ENCODE measurements around the gene WDR19. TPM values are rescaled to one million over a fixed set of nuclear protein-coding genes. Genes with fewer than 3 reads are reported as not detected.

WDR19 gene
- polyA plus RNA-seq, 4 donors, result 3.4 to 18.7 (median 9.2) TPM

DNA sequence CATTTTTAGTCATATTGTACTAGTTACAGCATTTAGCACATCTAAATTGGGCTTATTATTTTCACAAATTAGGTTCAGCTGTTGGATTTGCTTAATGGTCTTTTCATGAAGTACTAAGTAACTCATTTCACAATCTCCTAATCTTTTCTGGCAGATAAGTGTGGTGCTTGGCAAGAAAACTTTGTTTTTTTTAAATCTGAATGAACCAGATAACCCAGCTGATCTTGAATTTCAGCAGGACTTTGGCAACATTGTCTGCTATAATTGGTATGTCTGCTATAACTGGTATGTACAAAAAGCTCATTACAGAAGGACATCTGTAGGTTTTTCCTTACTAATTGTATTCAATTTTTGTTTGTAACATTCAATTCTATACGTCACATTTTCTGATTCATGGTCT lies 22.7 kb downstream of the WDR19 start:
- Histone ChIP-seq H3K27me3 (ENCODE audit: control insufficient read depth in 3 of 3, insufficient read depth in 3 of 3, low read length in 3 of 3) (no peaks in the 10 kb centered on the region), H3K4me3 (ENCODE audit: low read depth in 1 of 3, low read length in 3 of 3) (no peak overlapping the region), H3K9me3 (ENCODE audit: control insufficient read depth in 2 of 2, insufficient read depth in 1 of 2, low read depth in 1 of 2, low read length in 1 of 2) (no peaks in the 10 kb centered on the region), H3K4me1 (ENCODE audit: control insufficient read depth in 3 of 3, insufficient read depth in 2 of 3, low read depth in 1 of 3, low read length in 2 of 3) (no peaks in the 10 kb centered on the region), H3K27ac (ENCODE audit: low read depth in 1 of 3, low read length in 2 of 3) (no peak overlapping the region), H3K36me3 (ENCODE audit: control insufficient read depth in 3 of 3, insufficient read depth in 2 of 3, low read depth in 1 of 3, low read length in 3 of 3) (peaks cover 0 to 11% (median 2%) of the 10 kb centered on the region in 3 donors)
- 82 to 95% (median 86%) methylated on average over 1 of the region's 1 CpG for WGBS, 3 donors
- FAIRE-seq, result no peak
- no peak for DNase-seq

DNA sequence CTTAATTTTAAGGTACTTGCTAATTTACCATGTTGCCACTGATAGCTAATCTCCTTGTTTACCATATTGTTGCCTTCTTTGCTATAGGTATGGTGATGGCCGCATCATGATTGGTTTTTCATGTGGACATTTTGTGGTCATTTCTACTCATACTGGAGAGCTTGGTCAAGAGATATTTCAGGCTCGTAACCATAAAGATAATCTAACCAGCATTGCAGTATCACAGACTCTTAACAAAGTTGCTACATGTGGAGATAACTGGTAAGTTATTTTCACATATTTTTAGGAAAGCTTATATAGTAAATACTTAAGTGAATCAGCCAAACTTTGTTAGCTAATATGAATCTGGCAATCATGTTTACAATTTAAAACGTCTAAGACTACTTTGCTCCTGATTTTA lies 23.1 kb downstream of the WDR19 start:
- FAIRE-seq, result no peak
- peaks cover 0 to 8% (median 2%) of the 10 kb centered on the region in 3 donors for H3K36me3 ChIP-seq (ENCODE audit: control insufficient read depth in 3 of 3, insufficient read depth in 2 of 3, low read depth in 1 of 3, low read length in 3 of 3)

DNA sequence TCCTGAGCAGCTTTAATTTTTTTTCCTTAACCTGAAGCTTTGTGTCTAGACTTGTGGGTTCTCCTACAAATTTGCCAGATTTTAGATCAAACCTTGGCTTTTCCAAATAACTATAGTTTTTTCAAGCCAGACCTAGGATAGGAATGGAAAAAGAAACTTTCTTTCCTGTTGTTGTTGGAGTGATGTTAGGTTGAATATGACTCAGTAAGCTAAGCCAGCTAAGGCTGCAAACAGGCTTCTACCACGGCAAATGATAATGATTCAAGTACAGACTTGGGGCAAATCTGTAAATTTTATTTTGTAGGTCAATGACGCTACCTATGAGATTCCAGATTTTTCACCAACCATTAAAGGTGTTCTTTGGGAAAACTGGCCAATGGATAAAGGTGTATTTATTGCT lies 45.6 kb downstream of the WDR19 start:
- Histone ChIP-seq H3K27me3 (ENCODE audit: control insufficient read depth in 3 of 3, insufficient read depth in 3 of 3, low read length in 3 of 3) (no peaks in the 10 kb centered on the region), H3K27ac (ENCODE audit: low read depth in 1 of 3, low read length in 2 of 3) (no peak overlapping the region), H3K4me1 (ENCODE audit: control insufficient read depth in 3 of 3, insufficient read depth in 2 of 3, low read depth in 1 of 3, low read length in 2 of 3) (no peaks in the 10 kb centered on the region), H3K36me3 (ENCODE audit: control insufficient read depth in 3 of 3, insufficient read depth in 2 of 3, low read depth in 1 of 3, low read length in 3 of 3) (peaks cover 0 to 10% (median 0%) of the 10 kb centered on the region in 3 donors), H3K9me3 (ENCODE audit: control insufficient read depth in 2 of 2, insufficient read depth in 1 of 2, low read depth in 1 of 2, low read length in 1 of 2) (no peaks in the 10 kb centered on the region), H3K4me3 (ENCODE audit: low read depth in 1 of 3, low read length in 3 of 3) (no peak overlapping the region)
- no peak for FAIRE-seq
- no peak for DNase-seq
- WGBS, 3 donors, result 86 to 97% (median 93%) methylated on average over 2 of the region's 2 CpGs

More for the DNA sequence above, 23.1 kb downstream of the WDR19 start:
- Histone ChIP-seq H3K4me1 (ENCODE audit: control insufficient read depth in 3 of 3, insufficient read depth in 2 of 3, low read depth in 1 of 3, low read length in 2 of 3) (no peaks in the 10 kb centered on the region), H3K27ac (ENCODE audit: low read depth in 1 of 3, low read length in 2 of 3) (no peak overlapping the region), H3K9me3 (ENCODE audit: control insufficient read depth in 2 of 2, insufficient read depth in 1 of 2, low read depth in 1 of 2, low read length in 1 of 2) (no peaks in the 10 kb centered on the region), H3K4me3 (ENCODE audit: low read depth in 1 of 3, low read length in 3 of 3) (no peak overlapping the region), H3K27me3 (ENCODE audit: control insufficient read depth in 3 of 3, insufficient read depth in 3 of 3, low read length in 3 of 3) (no peaks in the 10 kb centered on the region)
- no peak for DNase-seq
- WGBS, 3 donors, result 88 to 90% (median 88%) methylated on average over 3 of the region's 3 CpGs

DNA sequence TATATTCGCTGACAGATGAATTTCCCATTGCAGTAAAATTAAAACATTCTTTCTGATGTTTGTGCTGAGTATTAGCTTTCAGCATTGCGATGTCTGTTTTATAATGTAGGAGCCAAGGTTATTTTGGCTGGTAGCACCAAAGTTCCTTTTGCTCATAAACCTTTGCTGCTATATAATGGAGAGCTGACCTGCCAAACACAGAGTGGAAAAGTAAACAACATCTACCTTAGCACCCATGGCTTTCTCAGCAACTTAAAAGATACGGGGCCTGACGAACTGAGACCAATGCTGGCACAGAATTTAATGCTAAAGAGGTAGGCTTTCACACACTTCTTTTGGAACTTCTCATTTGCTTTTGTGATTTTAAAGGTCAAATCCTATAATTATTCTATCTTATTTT lies 46.0 kb downstream of the WDR19 start:
- no peak overlapping the region for H3K27ac ChIP-seq (ENCODE audit: low read depth in 1 of 3, low read length in 2 of 3)

DNA sequence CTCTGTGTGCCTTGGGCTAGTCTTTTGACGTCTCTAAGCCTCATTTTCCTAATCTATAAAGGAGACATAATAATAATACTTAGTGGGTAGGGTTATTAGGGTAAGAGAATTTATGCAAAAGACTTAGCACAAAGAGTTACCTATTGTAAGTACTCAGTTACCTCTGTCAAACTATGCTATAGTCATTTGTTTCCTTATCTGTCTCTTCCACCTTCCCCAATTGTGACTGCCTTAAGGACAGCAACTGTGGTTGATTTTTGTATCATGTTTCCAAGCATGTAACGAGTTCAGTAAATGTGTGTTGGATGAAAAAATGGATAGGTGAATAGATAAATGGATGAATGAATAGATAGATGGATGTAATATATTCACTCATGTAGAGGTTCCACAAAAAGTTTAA lies 48.1 kb downstream of the WDR19 start:
- FAIRE-seq (no peak), DNase-seq (no peak)
- 90 to 91% (median 90%) methylated on average over 2 of the region's 2 CpGs for WGBS, 3 donors
- no peaks in the 10 kb centered on the region for H3K9me3 ChIP-seq (ENCODE audit: control insufficient read depth in 2 of 2, insufficient read depth in 1 of 2, low read depth in 1 of 2, low read length in 1 of 2)
- peaks cover 0 to 6% (median 0%) of the 10 kb centered on the region in 3 donors for H3K4me1 ChIP-seq (ENCODE audit: control insufficient read depth in 3 of 3, insufficient read depth in 2 of 3, low read depth in 1 of 3, low read length in 2 of 3)
- H3K4me3 ChIP-seq (ENCODE audit: low read depth in 1 of 3, low read length in 3 of 3), result no peak overlapping the region
- no peak overlapping the region for H3K27ac ChIP-seq (ENCODE audit: low read depth in 1 of 3, low read length in 2 of 3)
- no peaks in the 10 kb centered on the region for H3K27me3 ChIP-seq (ENCODE audit: control insufficient read depth in 3 of 3, insufficient read depth in 3 of 3, low read length in 3 of 3)
- H3K36me3 ChIP-seq (ENCODE audit: control insufficient read depth in 3 of 3, insufficient read depth in 2 of 3, low read depth in 1 of 3, low read length in 3 of 3), result peaks cover 0 to 10% (median 0%) of the 10 kb centered on the region in 3 donors

More for the DNA sequence above, 46.0 kb downstream of the WDR19 start:
- FAIRE-seq (no peak), DNase-seq (no peak)
- Histone ChIP-seq H3K27me3 (ENCODE audit: control insufficient read depth in 3 of 3, insufficient read depth in 3 of 3, low read length in 3 of 3) (no peaks in the 10 kb centered on the region), H3K4me3 (ENCODE audit: low read depth in 1 of 3, low read length in 3 of 3) (no peak overlapping the region), H3K9me3 (ENCODE audit: control insufficient read depth in 2 of 2, insufficient read depth in 1 of 2, low read depth in 1 of 2, low read length in 1 of 2) (no peaks in the 10 kb centered on the region), H3K36me3 (ENCODE audit: control insufficient read depth in 3 of 3, insufficient read depth in 2 of 3, low read depth in 1 of 3, low read length in 3 of 3) (peaks cover 0 to 10% (median 0%) of the 10 kb centered on the region in 3 donors), H3K4me1 (ENCODE audit: control insufficient read depth in 3 of 3, insufficient read depth in 2 of 3, low read depth in 1 of 3, low read length in 2 of 3) (peaks cover 0 to 3% (median 0%) of the 10 kb centered on the region in 3 donors)
- 88 to 95% (median 91%) methylated on average over 4 of the region's 4 CpGs for WGBS, 3 donors

DNA sequence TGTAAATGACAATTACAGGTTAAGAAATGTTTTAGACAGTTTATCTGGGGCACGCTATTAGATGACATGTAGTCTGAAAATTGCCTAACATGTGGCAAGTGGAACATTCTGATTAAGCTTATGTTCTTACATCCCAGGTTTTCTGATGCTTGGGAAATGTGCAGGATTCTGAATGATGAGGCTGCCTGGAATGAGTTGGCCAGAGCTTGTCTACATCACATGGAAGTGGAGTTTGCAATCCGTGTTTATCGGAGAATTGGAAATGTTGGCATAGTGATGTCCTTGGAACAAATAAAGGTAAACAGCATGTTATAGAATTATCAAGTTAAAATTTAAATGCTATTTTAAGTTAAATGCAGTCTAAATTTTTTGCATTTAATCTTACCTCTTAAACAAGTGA lies 49.3 kb downstream of the WDR19 start:
- DNase-seq, result no peak
- no peaks in the 10 kb centered on the region for H3K27me3 ChIP-seq (ENCODE audit: control insufficient read depth in 3 of 3, insufficient read depth in 3 of 3, low read length in 3 of 3)
- H3K36me3 ChIP-seq (ENCODE audit: control insufficient read depth in 3 of 3, insufficient read depth in 2 of 3, low read depth in 1 of 3, low read length in 3 of 3), result peaks cover 0 to 10% (median 0%) of the 10 kb centered on the region in 3 donors
- no peak overlapping the region for H3K4me3 ChIP-seq (ENCODE audit: low read depth in 1 of 3, low read length in 3 of 3)
- FAIRE-seq, result no peak
- WGBS, 3 donors, result 90 to 94% (median 91%) methylated on average over 3 of the region's 3 CpGs
- H3K9me3 ChIP-seq (ENCODE audit: control insufficient read depth in 2 of 2, insufficient read depth in 1 of 2, low read depth in 1 of 2, low read length in 1 of 2), result no peaks in the 10 kb centered on the region
- H3K27ac ChIP-seq (ENCODE audit: low read depth in 1 of 3, low read length in 2 of 3), result no peak overlapping the region
- H3K4me1 ChIP-seq (ENCODE audit: control insufficient read depth in 3 of 3, insufficient read depth in 2 of 3, low read depth in 1 of 3, low read length in 2 of 3), result peaks cover 0 to 12% (median 0%) of the 10 kb centered on the region in 3 donors

DNA sequence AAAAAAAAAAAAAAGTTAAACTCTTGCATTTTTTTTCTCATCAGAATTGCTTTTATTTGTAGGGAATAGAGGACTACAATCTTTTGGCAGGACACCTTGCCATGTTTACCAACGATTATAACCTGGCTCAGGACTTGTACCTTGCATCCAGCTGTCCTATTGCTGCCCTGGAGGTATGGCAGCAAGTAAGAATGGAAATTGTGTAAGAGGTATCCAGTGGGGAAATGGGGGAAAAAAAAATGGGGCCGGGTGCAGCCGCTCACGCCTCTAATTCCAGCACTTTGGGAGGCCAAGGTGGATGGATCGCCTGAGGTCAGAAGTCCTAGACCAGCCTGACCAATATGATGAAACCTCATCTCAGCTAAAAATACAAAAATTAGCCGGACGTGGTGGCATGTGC lies 49.8 kb downstream of the WDR19 start:
- H3K4me3 ChIP-seq (ENCODE audit: low read depth in 1 of 3, low read length in 3 of 3), result no peak overlapping the region
- H3K27ac ChIP-seq (ENCODE audit: low read depth in 1 of 3, low read length in 2 of 3), result no peak overlapping the region
- 82 to 91% (median 88%) methylated on average over 7 of the region's 7 CpGs for WGBS, 3 donors
- H3K27me3 ChIP-seq (ENCODE audit: control insufficient read depth in 3 of 3, insufficient read depth in 3 of 3, low read length in 3 of 3), result no peaks in the 10 kb centered on the region
- H3K36me3 ChIP-seq (ENCODE audit: control insufficient read depth in 3 of 3, insufficient read depth in 2 of 3, low read depth in 1 of 3, low read length in 3 of 3), result peaks cover 0 to 10% (median 0%) of the 10 kb centered on the region in 3 donors
- H3K9me3 ChIP-seq (ENCODE audit: control insufficient read depth in 2 of 2, insufficient read depth in 1 of 2, low read depth in 1 of 2, low read length in 1 of 2), result no peaks in the 10 kb centered on the region
- peaks cover 0 to 14% (median 0%) of the 10 kb centered on the region in 3 donors for H3K4me1 ChIP-seq (ENCODE audit: control insufficient read depth in 3 of 3, insufficient read depth in 2 of 3, low read depth in 1 of 3, low read length in 2 of 3)
- DNase-seq (no peak), FAIRE-seq (no peak)

DNA sequence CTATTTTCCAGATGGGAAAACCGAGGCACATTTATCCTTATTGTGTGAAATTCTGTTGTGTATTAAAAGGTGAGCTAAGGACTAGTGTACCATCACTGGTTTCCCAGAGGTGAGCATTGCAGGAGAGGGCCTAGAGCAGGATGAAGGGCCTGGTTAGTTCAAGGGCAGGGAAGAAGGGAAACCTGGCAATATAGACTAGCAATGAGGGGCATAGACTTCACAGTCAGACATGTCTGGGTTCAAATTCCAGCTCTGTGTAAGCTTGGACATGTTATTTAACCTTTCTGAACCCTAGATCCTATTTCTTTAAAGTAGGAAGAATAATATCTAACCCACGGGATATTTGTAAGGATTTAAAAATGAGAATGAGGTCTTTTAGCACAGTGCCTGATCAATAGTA lies 50.8 kb downstream of the WDR19 start:
- Histone ChIP-seq H3K27ac (ENCODE audit: low read depth in 1 of 3, low read length in 2 of 3) (peak overlapping the region in 1 of 3 donors; percentile 9), H3K4me3 (ENCODE audit: low read depth in 1 of 3, low read length in 3 of 3) (no peak overlapping the region), H3K9me3 (ENCODE audit: control insufficient read depth in 2 of 2, insufficient read depth in 1 of 2, low read depth in 1 of 2, low read length in 1 of 2) (no peaks in the 10 kb centered on the region), H3K36me3 (ENCODE audit: control insufficient read depth in 3 of 3, insufficient read depth in 2 of 3, low read depth in 1 of 3, low read length in 3 of 3) (peaks cover 0 to 10% (median 3%) of the 10 kb centered on the region in 3 donors), H3K27me3 (ENCODE audit: control insufficient read depth in 3 of 3, insufficient read depth in 3 of 3, low read length in 3 of 3) (no peaks in the 10 kb centered on the region), H3K4me1 (ENCODE audit: control insufficient read depth in 3 of 3, insufficient read depth in 2 of 3, low read depth in 1 of 3, low read length in 2 of 3) (peaks cover 0 to 17% (median 0%) of the 10 kb centered on the region in 3 donors)
- no peak for DNase-seq
- FAIRE-seq, result no peak
- 81 to 91% (median 85%) methylated on average over 2 of the region's 2 CpGs for WGBS, 3 donors

DNA sequence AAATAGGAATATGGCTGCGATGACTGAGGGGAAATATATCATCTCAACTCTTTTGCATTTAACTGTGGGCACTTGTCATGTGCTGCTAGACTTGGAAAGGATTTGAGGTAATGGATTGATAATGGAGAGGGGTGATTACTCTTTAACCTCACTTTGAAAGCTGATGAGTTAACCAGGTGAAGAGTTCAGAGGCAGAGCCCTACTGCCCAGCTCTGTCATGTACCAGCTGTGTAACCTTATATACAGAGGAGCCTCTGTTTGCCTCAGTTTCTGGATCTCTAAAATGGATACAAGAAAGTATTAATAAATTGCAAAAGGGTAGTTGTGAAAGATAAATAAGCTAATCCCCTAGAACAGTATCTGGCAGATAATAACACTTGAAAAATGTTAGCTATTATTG lies 51.5 kb downstream of the WDR19 start:
- WGBS, 3 donors, result 95 to 100% (median 97%) methylated on average over 1 of the region's 1 CpG
- Histone ChIP-seq H3K27ac (ENCODE audit: low read depth in 1 of 3, low read length in 2 of 3) (peak overlapping the region in 1 of 3 donors; percentile 9), H3K27me3 (ENCODE audit: control insufficient read depth in 3 of 3, insufficient read depth in 3 of 3, low read length in 3 of 3) (no peaks in the 10 kb centered on the region), H3K4me3 (ENCODE audit: low read depth in 1 of 3, low read length in 3 of 3) (no peak overlapping the region), H3K36me3 (ENCODE audit: control insufficient read depth in 3 of 3, insufficient read depth in 2 of 3, low read depth in 1 of 3, low read length in 3 of 3) (peaks cover 0 to 10% (median 3%) of the 10 kb centered on the region in 3 donors), H3K9me3 (ENCODE audit: control insufficient read depth in 2 of 2, insufficient read depth in 1 of 2, low read depth in 1 of 2, low read length in 1 of 2) (no peaks in the 10 kb centered on the region), H3K4me1 (ENCODE audit: control insufficient read depth in 3 of 3, insufficient read depth in 2 of 3, low read depth in 1 of 3, low read length in 2 of 3) (peaks cover 0 to 17% (median 0%) of the 10 kb centered on the region in 3 donors)
- FAIRE-seq (no peak), DNase-seq (peak in 1 of 2 donors; percentile 50)
